Hypothalamus (tissue), 51 donors: ENCODE measurements around the gene IL10.

Source experiments
- DNase-seq, 51 donors: peaks; one replicate each; lab custom pipeline; 2025; lab: John Stamatoyannopoulos, UW

Gene IL10

GRCh38 chr1:206772243-206772937, at the start of gene IL10:
Gene IL10, minus strand, starts transcription at chr1:206772494. Its CDS starts 59 bp downstream, at chr1:206772435.
- peak in 9 of 51 donors; percentile 9 to 37 (median 16) for DNase-seq

- no peak for DNase-seq
These were observed 49.2 kb upstream of the IL10 start for GRCh38 chr1:206821493-206821892.

GRCh38 chr1:206816390-206817287, 44.3 kb upstream of the IL10 start:
- no peak for DNase-seq

- DNase-seq: no peak
These were observed 42.5 kb upstream of the IL10 start for GRCh38 chr1:206814716-206815341.

- DNase-seq: no peak
These were observed 40.2 kb upstream of the IL10 start for GRCh38 chr1:206812471-206812870.

- DNase-seq: no peak
These were observed 37.3 kb upstream of the IL10 start for GRCh38 chr1:206809504-206810084.

- no peak for DNase-seq
These were observed 36.3 kb upstream of the IL10 start for GRCh38 chr1:206808615-206809014.

GRCh38 chr1:206805357-206805756, 33.1 kb upstream of the IL10 start:
- DNase-seq: no peak

GRCh38 chr1:206804156-206804737, 32.0 kb upstream of the IL10 start:
- DNase-seq: no peak

- no peak for DNase-seq
These were observed 31.0 kb upstream of the IL10 start for GRCh38 chr1:206803221-206803730.

GRCh38 chr1:206802401-206802800, 30.1 kb upstream of the IL10 start:
- no peak for DNase-seq

- no peak for DNase-seq
These were observed 29.2 kb upstream of the IL10 start for GRCh38 chr1:206801467-206801866.

GRCh38 chr1:206800891-206801290, 28.6 kb upstream of the IL10 start:
- DNase-seq: no peak

GRCh38 chr1:206800411-206800810, 28.1 kb upstream of the IL10 start:
- no peak for DNase-seq

GRCh38 chr1:206799311-206799710, 27.0 kb upstream of the IL10 start:
- no peak for DNase-seq

- no peak for DNase-seq
These were observed 26.2 kb upstream of the IL10 start for GRCh38 chr1:206798384-206798996.

GRCh38 chr1:206797534-206798383, 25.5 kb upstream of the IL10 start:
- no peak for DNase-seq

- no peak for DNase-seq
These were observed 24.7 kb upstream of the IL10 start for GRCh38 chr1:206796981-206797402.

- DNase-seq: no peak
These were observed 23.8 kb upstream of the IL10 start for GRCh38 chr1:206796116-206796515.
